ENCODE results near the gene IL11.
A peak's percentile ranks its signal among the peaks of the same experiment; 100 is the strongest.

The IL11 gene

GRCh38 chr19:55321466-55322137, 48.7 kb downstream of the IL11 start:
- no peak for DNase-seq

GRCh38 chr19:55320844-55321419, 49.3 kb downstream of the IL11 start:
- no peak for DNase-seq

- DNase-seq, result peak; percentile 55
These were observed 50.5 kb downstream of the IL11 start for GRCh38 chr19:55319785-55320184.

GRCh38 chr19:55316646-55317045, 53.6 kb downstream of the IL11 start:
- no peak for DNase-seq

- no peak for DNase-seq
These were observed 54.2 kb downstream of the IL11 start for GRCh38 chr19:55315956-55316525.

GRCh38 chr19:55314396-55314795, 55.9 kb downstream of the IL11 start:
- DNase-seq, result no peak
